ENCODE measurements around the gene CDC14B. TPM values are rescaled to one million over a fixed set of nuclear protein-coding genes. Genes with fewer than 3 reads are reported as not detected.

The CDC14B gene
- total and polyA plus RNA-seq, 2 donors (not counting 1 experiment from before 2014, with no cell fraction given), result 2.8 to 8.5 TPM

DNA sequence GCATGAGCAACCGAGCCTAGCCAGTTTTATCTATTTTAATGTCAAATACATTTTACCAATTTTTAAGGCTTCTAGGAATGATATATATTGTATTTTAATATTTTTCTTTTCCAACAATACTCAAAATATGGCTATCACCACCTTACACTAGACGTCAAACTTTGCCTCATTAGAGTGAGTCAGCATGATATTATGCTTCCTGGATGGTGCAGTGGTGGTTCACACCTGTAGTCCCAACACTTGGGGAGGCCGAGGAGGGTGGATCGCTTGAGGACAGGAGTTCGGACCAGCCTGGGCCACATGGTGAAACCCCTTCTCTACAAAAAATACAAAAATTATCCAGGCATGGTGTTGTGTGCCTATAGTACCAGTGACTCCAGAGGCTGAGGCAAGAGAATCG is 7.3 kb upstream of the CDC14B start:
- no CpG with 5 or more reads among the region's 6 CpGs for WGBS (ENCODE audit: insufficient coverage)
- CTCF ChIA-PET, result no interaction called here
- peaks cover 0 to 6% (median 1%) of the 10 kb centered on the region in 4 experiments for H3K27me3 ChIP-seq (replicated peaks in 1 of 4; ENCODE audit: control extremely low read depth in 1 of 4, control insufficient read depth in 3 of 4, insufficient read depth in 4 of 4, low read length in 3 of 4)

DNA sequence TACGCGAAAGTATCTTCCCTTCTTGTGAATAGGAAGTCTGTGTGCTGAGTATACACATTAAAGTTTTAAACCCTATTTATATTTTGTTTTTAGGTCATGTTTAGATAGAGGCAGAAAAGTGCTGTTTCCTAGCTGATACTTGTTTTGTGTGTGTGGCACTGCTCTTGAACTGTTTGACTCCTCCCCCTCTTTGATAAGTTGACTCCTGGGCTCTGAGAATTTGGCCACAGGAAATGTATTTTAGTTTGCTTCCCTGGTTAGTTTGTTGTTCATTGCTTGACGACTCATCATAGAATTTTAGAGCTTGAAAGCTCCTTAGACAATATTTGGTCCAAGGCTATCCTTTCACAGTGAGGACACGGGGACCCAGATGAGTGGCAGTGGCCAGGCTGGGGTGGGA is 2.0 kb upstream of the CDC14B start:
- Mint-ChIP-seq H3K27me3 (peaks cover 42% of the 10 kb centered on the region), H3K4me1 (peaks cover 7% of the 10 kb centered on the region), H3K9me3 (ENCODE audit: insufficient read depth) (no peaks in the 10 kb centered on the region), H3K27ac (no peak overlapping the region), H3K4me3 (no peak overlapping the region)
- Histone ChIP-seq H3K27me3 (replicated peaks in 1 of 4; ENCODE audit: control extremely low read depth in 1 of 4, control insufficient read depth in 3 of 4, insufficient read depth in 4 of 4, low read length in 3 of 4) (peaks cover 0 to 38% (median 25%) of the 10 kb centered on the region in 4 experiments), H3K79me2 (ENCODE audit: control insufficient read depth, insufficient read depth, low read length) (no peaks in the 10 kb centered on the region), H4K20me1 (ENCODE audit: control insufficient read depth, insufficient read depth, low read length, poor library complexity, severe bottlenecking) (no peaks in the 10 kb centered on the region), H2AFZ (ENCODE audit: insufficient read depth, low read depth, low read length, poor library complexity, severe bottlenecking) (no peak overlapping the region), H3K9ac (ENCODE audit: low read length) (no peak overlapping the region), H3K4me2 (replicated peaks; ENCODE audit: low read depth, low read length, poor library complexity, severe bottlenecking) (no peak overlapping the region), H3K27ac (ENCODE audit: low read length in 2 of 2) (no peak overlapping the region), H3K36me3 (replicated peaks in 1 of 2; ENCODE audit: control extremely low read depth in 1 of 2, control insufficient read depth in 1 of 2, extremely low read depth in 1 of 2, insufficient read depth in 2 of 2, low read length in 1 of 2) (no peaks in the 10 kb centered on the region), H3K9me3 (ENCODE audit: control extremely low read depth in 1 of 3, control insufficient read depth in 2 of 3, insufficient read depth in 1 of 3, low read length in 2 of 3) (peaks cover 0 to 11% (median 0%) of the 10 kb centered on the region in 3 donors), H3K4me3 (ENCODE audit: control extremely low read depth in 1 of 5, extremely low read depth in 1 of 5, insufficient read depth in 1 of 5, low read depth in 2 of 5, low read length in 4 of 5) (no peak overlapping the region), H3K4me1 (ENCODE audit: control insufficient read depth in 2 of 2, insufficient read depth in 2 of 2, low read length in 2 of 2) (peaks cover 11 to 14% of the 10 kb centered on the region in 2 donors)
- DNase-seq (no peak), ATAC-seq (ENCODE audit: low read depth) (no peak)
- intact Hi-C loops (cut with micrococcal nuclease), result no loop called here
- TF ChIP-seq EZH2 (IDR thresholded peaks at IDR 0.05; ENCODE audit: borderline replicate concordance, insufficient read depth, low read depth, low read length, poor library complexity, severe bottlenecking), result no peak
- TF ChIP-seq, protein P1, sequence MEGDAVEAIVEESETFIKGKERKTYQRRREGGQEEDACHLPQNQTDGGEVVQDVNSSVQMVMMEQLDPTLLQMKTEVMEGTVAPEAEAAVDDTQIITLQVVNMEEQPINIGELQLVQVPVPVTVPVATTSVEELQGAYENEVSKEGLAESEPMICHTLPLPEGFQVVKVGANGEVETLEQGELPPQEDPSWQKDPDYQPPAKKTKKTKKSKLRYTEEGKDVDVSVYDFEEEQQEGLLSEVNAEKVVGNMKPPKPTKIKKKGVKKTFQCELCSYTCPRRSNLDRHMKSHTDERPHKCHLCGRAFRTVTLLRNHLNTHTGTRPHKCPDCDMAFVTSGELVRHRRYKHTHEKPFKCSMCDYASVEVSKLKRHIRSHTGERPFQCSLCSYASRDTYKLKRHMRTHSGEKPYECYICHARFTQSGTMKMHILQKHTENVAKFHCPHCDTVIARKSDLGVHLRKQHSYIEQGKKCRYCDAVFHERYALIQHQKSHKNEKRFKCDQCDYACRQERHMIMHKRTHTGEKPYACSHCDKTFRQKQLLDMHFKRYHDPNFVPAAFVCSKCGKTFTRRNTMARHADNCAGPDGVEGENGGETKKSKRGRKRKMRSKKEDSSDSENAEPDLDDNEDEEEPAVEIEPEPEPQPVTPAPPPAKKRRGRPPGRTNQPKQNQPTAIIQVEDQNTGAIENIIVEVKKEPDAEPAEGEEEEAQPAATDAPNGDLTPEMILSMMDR (IDR thresholded peaks at IDR 0.05), result no peak
- POLR2A ChIA-PET, result no interaction called here
- WGBS (ENCODE audit: insufficient coverage), result 58% methylated on average over 2 of the region's 4 CpGs
- CTCF ChIA-PET, result interaction anchor here (0.7 kb wide), 1 partner anchor 43 kb away, joined by 3 read pairs; no protein-coding TSS in a partner anchor

More for the DNA sequence above, 7.3 kb upstream of the CDC14B start:
- Histone ChIP-seq H3K27ac (ENCODE audit: low read length in 2 of 2) (no peak overlapping the region), H3K4me3 (ENCODE audit: control extremely low read depth in 1 of 5, extremely low read depth in 1 of 5, insufficient read depth in 1 of 5, low read depth in 2 of 5, low read length in 4 of 5) (no peak overlapping the region), H3K79me2 (ENCODE audit: control insufficient read depth, insufficient read depth, low read length) (no peaks in the 10 kb centered on the region), H3K9ac (ENCODE audit: low read length) (no peak overlapping the region), H3K4me2 (replicated peaks; ENCODE audit: low read depth, low read length, poor library complexity, severe bottlenecking) (no peak overlapping the region), H2AFZ (ENCODE audit: insufficient read depth, low read depth, low read length, poor library complexity, severe bottlenecking) (no peak overlapping the region), H4K20me1 (ENCODE audit: control insufficient read depth, insufficient read depth, low read length, poor library complexity, severe bottlenecking) (no peaks in the 10 kb centered on the region), H3K36me3 (replicated peaks in 1 of 2; ENCODE audit: control extremely low read depth in 1 of 2, control insufficient read depth in 1 of 2, extremely low read depth in 1 of 2, insufficient read depth in 2 of 2, low read length in 1 of 2) (no peaks in the 10 kb centered on the region), H3K9me3 (ENCODE audit: control extremely low read depth in 1 of 3, control insufficient read depth in 2 of 3, insufficient read depth in 1 of 3, low read length in 2 of 3) (no peaks in the 10 kb centered on the region), H3K4me1 (ENCODE audit: control insufficient read depth in 2 of 2, insufficient read depth in 2 of 2, low read length in 2 of 2) (no peaks in the 10 kb centered on the region)
- POLR2A ChIA-PET, result no interaction called here
- H3K9me3 Mint-ChIP-seq (ENCODE audit: insufficient read depth), result no peaks in the 10 kb centered on the region
- peaks cover 17% of the 10 kb centered on the region for H3K27me3 Mint-ChIP-seq
- H3K4me3 Mint-ChIP-seq, result no peak overlapping the region
- DNase-seq, result no peak
- no peaks in the 10 kb centered on the region for H3K4me1 Mint-ChIP-seq
- intact Hi-C loops (cut with micrococcal nuclease), result no loop called here
- TF ChIP-seq, protein P1 (IDR thresholded peaks at IDR 0.05), result no peak
- TF ChIP-seq EZH2 (IDR thresholded peaks at IDR 0.05; ENCODE audit: borderline replicate concordance, insufficient read depth, low read depth, low read length, poor library complexity, severe bottlenecking), result no peak
- no peak overlapping the region for H3K27ac Mint-ChIP-seq
- no peak for ATAC-seq (ENCODE audit: low read depth)

Data from B cell (primary cell).